ENCODE measurements around the gene HIPK2.
"Not testable (repeated sequence)": the region's sequence is repeated elsewhere in the genome, so short reads cannot be mapped to it uniquely, and the experiment has no call there.

The HIPK2 gene

DNA sequence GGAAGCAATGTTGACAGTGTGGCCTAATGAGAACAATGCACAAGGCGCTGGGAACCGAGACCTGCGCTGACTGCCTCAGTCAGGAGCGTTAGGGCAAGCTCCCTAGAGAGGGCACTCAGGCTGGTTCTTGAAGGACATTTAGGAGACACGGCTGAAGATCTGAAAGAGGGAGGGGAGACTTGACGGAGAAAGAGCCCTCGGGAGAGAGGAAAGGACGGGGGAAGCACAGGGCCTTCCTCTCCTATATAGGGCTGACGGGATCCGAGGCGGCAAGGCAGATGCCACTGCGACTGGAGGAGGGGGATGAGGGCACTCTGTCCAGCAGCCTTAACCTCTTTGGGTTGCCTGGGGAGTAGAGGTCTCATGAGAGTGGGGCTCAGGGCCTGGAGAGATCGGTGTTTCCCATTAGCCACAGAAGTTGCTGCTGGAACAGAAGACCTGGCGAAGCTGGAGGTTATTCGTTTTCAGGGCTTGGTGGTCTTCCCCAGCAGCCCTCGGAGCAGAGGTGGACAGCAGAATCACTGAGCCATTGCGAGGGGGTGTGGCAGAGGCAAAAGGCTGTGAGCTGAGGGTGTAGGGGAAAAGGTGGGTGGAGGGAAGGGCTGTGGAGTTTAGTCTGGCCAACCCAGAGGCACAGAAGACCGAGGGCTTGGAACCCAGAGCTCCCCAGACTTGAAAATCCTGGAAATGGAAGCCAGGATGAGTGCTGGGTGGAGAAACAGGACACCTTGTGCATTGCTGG is 218.3 kb downstream of the HIPK2 start:
- H3K27ac ChIP-seq (ENCODE audit: low read depth, low read length), result no peak overlapping the region

DNA sequence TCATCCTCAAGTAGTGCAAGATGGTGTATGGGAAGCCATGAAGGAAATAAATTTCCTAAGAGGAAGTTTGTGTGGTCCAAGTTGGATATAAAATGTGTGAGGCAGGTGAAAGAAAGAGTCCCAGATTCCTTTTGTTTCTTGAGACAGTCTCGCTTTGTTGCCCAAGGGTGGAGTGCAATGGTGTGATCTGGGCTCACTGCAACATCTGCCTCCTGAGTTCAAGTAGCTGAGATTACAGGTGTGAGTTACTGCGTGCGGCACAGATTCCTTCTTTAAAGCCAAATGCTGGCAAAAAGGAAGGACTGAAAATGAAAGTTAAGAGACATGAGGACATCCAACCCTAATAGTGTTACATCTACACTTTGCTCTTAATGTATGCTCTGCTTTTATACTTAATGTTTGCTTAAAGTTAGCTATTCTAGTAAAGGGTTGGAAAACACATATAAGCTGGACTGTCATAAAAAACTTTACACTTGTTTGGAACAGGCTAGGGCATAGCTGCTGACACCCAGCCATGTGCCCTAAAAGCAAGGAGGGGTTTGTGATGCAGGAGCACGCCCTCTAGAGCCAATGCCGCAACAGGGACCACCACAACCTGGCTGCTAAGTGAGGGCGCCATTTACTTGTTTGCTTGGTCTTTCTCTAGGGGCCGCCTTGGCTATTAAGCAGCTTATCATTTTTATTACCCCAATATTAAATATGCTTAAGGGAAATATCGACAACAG is 219.8 kb downstream of the HIPK2 start:
- no peaks in the 10 kb centered on the region for H3K79me2 ChIP-seq (ENCODE audit: control insufficient read depth, insufficient read depth, low read length, unreplicated experiment)
- no peaks in the 10 kb centered on the region for H3K4me1 ChIP-seq (ENCODE audit: control insufficient read depth, insufficient read depth, low read length, unreplicated experiment)
- no peaks in the 10 kb centered on the region; the same call in 1 of the 2 replicates for H3K36me3 ChIP-seq (ENCODE audit: insufficient read depth, low read length)
- no peak overlapping the region for H2AFZ ChIP-seq (ENCODE audit: low read length, unreplicated experiment)
- no peak overlapping the region for H3K4me3 ChIP-seq (ENCODE audit: low read depth, low read length)
- H3K27ac ChIP-seq (ENCODE audit: low read depth, low read length), result no peak overlapping the region
- no peaks in the 10 kb centered on the region for H3K27me3 ChIP-seq (ENCODE audit: insufficient read depth, low read length)

More for the DNA sequence above, 218.3 kb downstream of the HIPK2 start:
- Histone ChIP-seq H3K79me2 (ENCODE audit: control insufficient read depth, insufficient read depth, low read length, unreplicated experiment) (no peaks in the 10 kb centered on the region), H2AFZ (ENCODE audit: low read length, unreplicated experiment) (no peak overlapping the region), H3K27me3 (ENCODE audit: insufficient read depth, low read length) (no peaks in the 10 kb centered on the region), H3K4me3 (ENCODE audit: low read depth, low read length) (no peak overlapping the region), H3K36me3 (ENCODE audit: insufficient read depth, low read length) (peaks cover 8% of the 10 kb centered on the region), H3K4me1 (ENCODE audit: control insufficient read depth, insufficient read depth, low read length, unreplicated experiment) (no peaks in the 10 kb centered on the region)

DNA sequence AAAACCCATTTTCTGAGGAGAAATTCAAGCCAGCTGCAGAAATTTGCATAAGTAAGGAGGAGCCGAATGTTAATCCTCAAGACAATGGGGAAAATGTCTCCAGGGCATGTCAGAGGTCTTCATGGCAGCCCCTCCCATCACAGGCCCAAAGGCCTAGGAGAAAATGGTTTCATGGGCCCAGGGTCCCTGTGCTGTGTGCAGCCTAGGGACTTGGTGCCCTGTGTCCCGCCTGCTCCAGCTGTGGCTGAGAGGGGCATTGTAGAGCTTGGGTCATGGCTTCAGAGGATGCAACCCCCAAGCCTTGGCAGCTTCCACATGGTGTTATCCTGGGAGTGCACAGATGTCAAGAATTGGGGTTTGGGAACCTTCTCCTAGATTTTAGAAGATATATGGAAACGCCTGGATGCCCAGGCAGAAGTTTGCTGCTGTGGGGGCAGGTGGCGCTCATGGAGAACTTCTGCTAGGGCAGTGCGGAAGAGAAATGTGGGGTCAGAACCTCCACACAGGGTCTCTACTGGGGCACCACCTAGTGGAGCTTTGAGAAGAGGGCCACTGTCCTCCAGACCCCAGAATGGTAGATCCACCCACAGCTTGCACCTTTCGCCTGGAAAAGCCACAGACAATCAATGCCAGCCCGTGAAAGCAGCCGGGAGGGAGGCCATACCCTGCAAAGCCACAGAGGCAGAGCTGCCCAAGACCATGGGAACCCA is 223.7 kb downstream of the HIPK2 start:
- not testable (repeated sequence) for H3K36me3 ChIP-seq (ENCODE audit: insufficient read depth, low read length); H2AFZ ChIP-seq (ENCODE audit: low read length, unreplicated experiment); H3K4me1 ChIP-seq (ENCODE audit: control insufficient read depth, insufficient read depth, low read length, unreplicated experiment); H3K79me2 ChIP-seq (ENCODE audit: control insufficient read depth, insufficient read depth, low read length, unreplicated experiment); H3K27ac ChIP-seq (ENCODE audit: low read depth, low read length); H3K27me3 ChIP-seq (ENCODE audit: insufficient read depth, low read length); H3K4me3 ChIP-seq (ENCODE audit: low read depth, low read length)

DNA sequence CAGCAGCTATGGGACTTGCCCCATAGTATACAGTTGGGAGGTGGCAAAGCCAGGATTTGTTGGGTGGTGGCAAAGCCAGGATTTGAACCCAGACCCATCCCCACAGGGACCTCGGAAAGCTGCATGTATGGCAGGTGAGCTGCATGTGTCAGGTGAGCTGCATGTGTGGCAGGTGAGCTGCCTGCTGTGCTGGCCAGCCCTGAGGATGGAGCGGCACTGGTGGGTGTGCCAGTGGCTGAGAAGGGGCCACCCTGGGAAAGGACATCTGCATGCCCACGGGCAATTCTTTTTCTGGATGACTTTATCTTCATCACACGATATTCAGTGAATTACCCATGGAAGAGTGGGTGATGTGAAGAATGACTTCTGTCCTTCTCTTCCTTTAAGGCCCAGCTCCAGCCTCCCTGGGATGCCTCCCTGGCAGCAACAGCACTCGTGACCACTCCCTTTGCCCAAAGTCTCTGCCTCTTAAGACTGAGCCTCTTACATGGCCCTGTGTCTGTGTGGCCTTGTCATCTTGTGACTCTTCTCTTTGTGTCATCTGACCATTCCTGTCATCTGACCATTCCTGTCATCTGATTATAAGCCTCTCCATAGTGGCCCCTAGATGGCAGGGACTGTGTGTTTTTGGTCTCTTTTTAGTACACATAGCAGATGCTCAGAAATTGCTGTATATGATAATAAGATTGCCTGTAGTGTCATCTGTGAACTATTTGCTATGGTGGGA is 229.3 kb downstream of the HIPK2 start:
- H3K36me3 ChIP-seq (ENCODE audit: insufficient read depth, low read length), result no peaks in the 10 kb centered on the region
- no peak overlapping the region for H3K4me3 ChIP-seq (ENCODE audit: low read depth, low read length)

DNA sequence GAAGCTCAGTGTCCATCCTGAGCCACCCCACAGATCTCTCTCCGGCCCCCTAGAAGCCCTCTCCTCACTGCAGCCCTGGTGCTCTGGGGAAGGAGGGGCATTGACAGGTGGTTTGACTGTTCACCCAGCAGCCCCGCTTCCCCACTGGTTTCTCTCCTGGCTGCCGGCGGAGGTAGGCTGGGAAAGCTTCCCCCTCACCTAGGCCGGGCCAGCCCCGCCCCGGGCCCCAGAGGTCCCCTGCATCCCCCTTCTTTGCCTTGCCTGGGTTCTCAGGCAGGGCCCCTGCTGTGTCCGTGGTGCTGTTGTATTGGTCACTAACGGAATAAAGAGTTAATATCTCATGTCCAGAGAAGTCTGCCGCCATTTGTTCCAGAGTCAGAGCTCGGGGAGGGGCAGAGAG is 233.2 kb downstream of the HIPK2 start:
- Histone ChIP-seq H3K27me3 (ENCODE audit: insufficient read depth, low read length) (peaks cover 5% of the 10 kb centered on the region), H3K4me1 (ENCODE audit: control insufficient read depth, insufficient read depth, low read length, unreplicated experiment) (no peaks in the 10 kb centered on the region), H3K4me3 (ENCODE audit: low read depth, low read length) (no peak overlapping the region), H3K79me2 (ENCODE audit: control insufficient read depth, insufficient read depth, low read length, unreplicated experiment) (no peaks in the 10 kb centered on the region), H3K27ac (ENCODE audit: low read depth, low read length) (no peak overlapping the region), H2AFZ (ENCODE audit: low read length, unreplicated experiment) (no peak overlapping the region), H3K36me3 (ENCODE audit: insufficient read depth, low read length) (no peaks in the 10 kb centered on the region)

More for the DNA sequence above, 229.3 kb downstream of the HIPK2 start:
- Histone ChIP-seq H3K79me2 (ENCODE audit: control insufficient read depth, insufficient read depth, low read length, unreplicated experiment) (no peaks in the 10 kb centered on the region), H3K27me3 (ENCODE audit: insufficient read depth, low read length) (no peaks in the 10 kb centered on the region; the same call in 1 of the 2 replicates), H3K27ac (ENCODE audit: low read depth, low read length) (no peak overlapping the region), H2AFZ (ENCODE audit: low read length, unreplicated experiment) (no peak overlapping the region), H3K4me1 (ENCODE audit: control insufficient read depth, insufficient read depth, low read length, unreplicated experiment) (no peaks in the 10 kb centered on the region)

DNA sequence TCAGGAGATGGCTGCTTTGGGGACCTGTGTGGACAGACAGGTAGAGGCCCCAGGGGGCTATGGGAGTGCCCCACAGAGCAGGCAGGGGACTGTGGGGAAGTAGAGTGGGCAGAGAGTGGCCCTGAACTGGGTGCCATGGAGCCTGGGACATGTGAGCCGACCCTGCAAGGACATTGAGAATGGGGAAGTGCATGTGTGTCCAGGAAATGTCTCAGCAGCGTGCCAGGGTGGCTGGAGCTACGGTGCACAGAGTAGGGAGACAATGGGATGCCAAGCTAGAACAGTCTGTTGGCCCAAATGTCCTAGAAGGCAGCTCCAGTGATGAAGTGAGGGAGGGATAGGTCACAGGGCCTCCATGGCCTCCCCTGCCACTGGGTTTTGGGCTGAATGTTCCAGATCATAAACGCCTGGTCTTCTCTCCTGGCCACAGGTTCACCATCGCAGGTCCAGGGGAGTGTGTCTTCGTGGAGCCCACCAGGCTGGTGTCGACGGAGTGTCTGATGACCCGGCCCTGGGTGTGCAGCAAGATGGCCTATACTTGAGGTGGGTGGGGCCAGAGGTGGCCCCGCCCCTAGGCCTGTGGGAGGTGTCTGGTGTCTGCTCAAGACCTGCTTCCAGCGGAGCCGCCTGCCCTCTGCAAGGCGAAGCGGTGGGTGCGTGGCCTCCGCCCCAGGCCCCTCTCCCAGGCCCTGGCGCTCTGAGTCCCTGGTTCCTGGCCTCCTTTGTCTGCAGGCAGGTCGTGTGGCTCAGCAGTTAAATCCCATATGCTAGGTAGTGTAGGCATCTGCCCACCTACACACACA is 233.8 kb downstream of the HIPK2 start:
- peaks cover 5% of the 10 kb centered on the region for H3K27me3 ChIP-seq (ENCODE audit: insufficient read depth, low read length)
- no peak overlapping the region for H2AFZ ChIP-seq (ENCODE audit: low read length, unreplicated experiment)

DNA sequence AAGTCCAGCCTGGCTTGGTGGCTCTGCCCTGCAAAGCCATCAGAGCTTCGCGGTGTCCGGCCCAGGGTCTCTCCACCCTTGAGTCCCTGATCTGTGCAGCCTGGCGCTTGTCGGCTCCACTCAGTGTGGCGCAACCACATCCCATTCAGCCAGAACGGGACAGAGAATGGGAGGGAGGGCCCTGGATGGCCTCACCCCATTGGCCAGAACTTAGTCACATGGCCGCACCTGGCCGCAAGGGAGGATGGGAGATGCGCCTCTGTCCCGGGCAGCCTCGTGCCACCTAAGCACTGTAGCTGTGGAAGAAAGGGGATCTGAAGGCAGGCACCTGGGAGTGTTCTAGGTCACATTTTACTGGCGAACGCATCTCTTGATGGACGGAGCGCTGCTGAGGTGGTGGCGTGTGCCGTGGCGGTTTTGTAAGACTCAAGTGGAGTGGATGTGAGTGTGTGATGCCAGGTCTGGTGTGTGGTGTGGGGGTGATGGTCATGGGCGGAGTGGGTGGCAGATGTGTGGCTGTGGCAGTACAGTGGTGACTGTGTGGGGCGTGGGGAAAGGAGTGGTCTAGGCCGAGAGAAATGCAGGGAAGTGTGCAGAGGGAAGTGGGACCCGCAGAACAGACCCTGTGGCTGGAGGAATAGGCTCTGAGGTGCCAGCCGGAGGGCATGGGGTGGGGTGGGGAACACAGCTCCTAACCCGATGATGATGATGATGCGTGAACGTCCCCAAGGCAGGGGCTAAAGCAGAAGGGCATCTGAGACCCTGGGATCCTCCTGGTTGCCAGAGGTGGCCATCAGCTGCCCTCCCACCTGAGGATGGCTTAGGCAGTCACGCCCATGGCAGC is 235.3 kb downstream of the HIPK2 start:
- Histone ChIP-seq H3K4me1 (ENCODE audit: control insufficient read depth, insufficient read depth, low read length, unreplicated experiment) (no peaks in the 10 kb centered on the region), H3K27ac (ENCODE audit: low read depth, low read length) (no peak overlapping the region), H3K27me3 (ENCODE audit: insufficient read depth, low read length) (peaks cover 5% of the 10 kb centered on the region), H3K36me3 (ENCODE audit: insufficient read depth, low read length) (no peaks in the 10 kb centered on the region), H3K4me3 (ENCODE audit: low read depth, low read length) (no peak overlapping the region), H3K79me2 (ENCODE audit: control insufficient read depth, insufficient read depth, low read length, unreplicated experiment) (no peaks in the 10 kb centered on the region), H2AFZ (ENCODE audit: low read length, unreplicated experiment) (no peak overlapping the region)

More for the DNA sequence above, 233.8 kb downstream of the HIPK2 start:
- H3K79me2 ChIP-seq (ENCODE audit: control insufficient read depth, insufficient read depth, low read length, unreplicated experiment), result no peaks in the 10 kb centered on the region
- no peaks in the 10 kb centered on the region for H3K36me3 ChIP-seq (ENCODE audit: insufficient read depth, low read length)
- H3K4me3 ChIP-seq (ENCODE audit: low read depth, low read length), result no peak overlapping the region
- no peak overlapping the region for H3K27ac ChIP-seq (ENCODE audit: low read depth, low read length)
- H3K4me1 ChIP-seq (ENCODE audit: control insufficient read depth, insufficient read depth, low read length, unreplicated experiment), result no peaks in the 10 kb centered on the region

DNA sequence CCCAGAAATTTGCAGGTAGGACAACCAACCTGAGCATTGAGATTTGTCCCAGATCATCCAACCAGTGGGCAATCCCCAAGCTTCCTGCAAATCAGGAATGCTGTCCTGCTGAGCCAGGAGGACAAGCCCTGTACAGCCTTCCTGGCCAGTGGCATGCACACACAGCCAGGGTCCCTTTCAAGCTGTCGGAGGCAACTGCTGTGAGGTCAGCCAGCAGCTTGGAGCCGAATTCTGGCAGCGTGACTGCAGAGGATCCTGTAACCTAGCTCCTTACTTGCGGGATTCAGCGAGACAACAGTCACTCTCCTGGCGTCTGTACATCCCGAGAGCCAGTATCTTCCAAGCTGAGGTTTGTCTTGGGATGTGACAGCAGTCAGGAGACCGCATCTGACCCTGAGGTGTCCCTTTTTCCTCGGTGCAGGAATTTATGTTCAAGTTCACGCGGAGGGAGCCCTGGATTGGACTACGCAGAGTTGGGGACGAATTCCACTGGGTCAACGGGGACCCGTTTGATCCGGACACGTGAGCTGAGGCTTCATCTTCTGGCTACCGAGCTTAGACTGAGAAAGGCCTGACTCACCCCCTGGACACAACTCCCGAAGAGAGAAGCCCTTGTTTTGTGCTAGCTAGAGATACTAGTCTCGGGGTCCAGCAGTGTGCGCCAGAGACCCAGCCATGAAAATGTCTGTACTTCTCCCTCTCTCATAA is 236.0 kb downstream of the HIPK2 start:
- Histone ChIP-seq H2AFZ (ENCODE audit: low read length, unreplicated experiment) (no peak overlapping the region), H3K27ac (ENCODE audit: low read depth, low read length) (no peak overlapping the region), H3K79me2 (ENCODE audit: control insufficient read depth, insufficient read depth, low read length, unreplicated experiment) (no peaks in the 10 kb centered on the region), H3K4me1 (ENCODE audit: control insufficient read depth, insufficient read depth, low read length, unreplicated experiment) (no peaks in the 10 kb centered on the region), H3K27me3 (ENCODE audit: insufficient read depth, low read length) (peaks cover 5% of the 10 kb centered on the region), H3K36me3 (ENCODE audit: insufficient read depth, low read length) (no peaks in the 10 kb centered on the region), H3K4me3 (ENCODE audit: low read depth, low read length) (no peak overlapping the region)

DNA sequence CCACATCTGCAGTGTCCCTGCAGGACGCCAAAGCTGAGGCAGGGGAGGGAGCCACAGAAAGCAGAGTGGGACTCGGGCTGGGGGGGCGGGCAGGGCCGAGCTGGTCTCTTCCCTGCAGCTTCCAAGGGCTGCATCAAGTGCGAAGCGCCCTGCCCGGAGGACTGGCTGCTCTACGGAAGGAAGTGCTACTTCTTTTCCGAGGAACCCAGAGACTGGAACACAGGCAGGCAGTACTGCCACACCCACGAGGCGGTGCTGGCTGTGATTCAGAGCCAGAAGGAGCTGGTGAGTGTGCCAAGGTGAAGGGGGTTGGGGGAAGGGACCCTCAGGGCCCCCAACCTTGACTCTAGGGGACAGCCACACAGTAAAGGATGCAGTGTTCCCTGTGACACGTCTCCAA is 237.6 kb downstream of the HIPK2 start:
- H2AFZ ChIP-seq (ENCODE audit: low read length, unreplicated experiment), result no peak overlapping the region
- peaks cover 6% of the 10 kb centered on the region for H3K27me3 ChIP-seq (ENCODE audit: insufficient read depth, low read length)

More for the DNA sequence above, 237.6 kb downstream of the HIPK2 start:
- no peak overlapping the region for H3K27ac ChIP-seq (ENCODE audit: low read depth, low read length)
- no peaks in the 10 kb centered on the region for H3K36me3 ChIP-seq (ENCODE audit: insufficient read depth, low read length)
- no peaks in the 10 kb centered on the region for H3K4me1 ChIP-seq (ENCODE audit: control insufficient read depth, insufficient read depth, low read length, unreplicated experiment)
- H3K79me2 ChIP-seq (ENCODE audit: control insufficient read depth, insufficient read depth, low read length, unreplicated experiment), result no peaks in the 10 kb centered on the region
- H3K4me3 ChIP-seq (ENCODE audit: low read depth, low read length), result no peak overlapping the region

Measured in ACC112 (cell line).